GM19351 (cell line): ENCODE measurements around the gene FOXS1.
A peak's percentile ranks its signal among the peaks of the same experiment; 100 is the strongest.

Source experiments
- ATAC-seq: cut with Tn5 transposase; IDR thresholded peaks from one replicate; pipeline ENCODE4 v1.9.1; 2021; ENCODE audit warnings: mild to moderate bottlenecking, moderate library complexity; ENCODE audit not compliant: unreplicated experiment

The FOXS1 gene

DNA sequence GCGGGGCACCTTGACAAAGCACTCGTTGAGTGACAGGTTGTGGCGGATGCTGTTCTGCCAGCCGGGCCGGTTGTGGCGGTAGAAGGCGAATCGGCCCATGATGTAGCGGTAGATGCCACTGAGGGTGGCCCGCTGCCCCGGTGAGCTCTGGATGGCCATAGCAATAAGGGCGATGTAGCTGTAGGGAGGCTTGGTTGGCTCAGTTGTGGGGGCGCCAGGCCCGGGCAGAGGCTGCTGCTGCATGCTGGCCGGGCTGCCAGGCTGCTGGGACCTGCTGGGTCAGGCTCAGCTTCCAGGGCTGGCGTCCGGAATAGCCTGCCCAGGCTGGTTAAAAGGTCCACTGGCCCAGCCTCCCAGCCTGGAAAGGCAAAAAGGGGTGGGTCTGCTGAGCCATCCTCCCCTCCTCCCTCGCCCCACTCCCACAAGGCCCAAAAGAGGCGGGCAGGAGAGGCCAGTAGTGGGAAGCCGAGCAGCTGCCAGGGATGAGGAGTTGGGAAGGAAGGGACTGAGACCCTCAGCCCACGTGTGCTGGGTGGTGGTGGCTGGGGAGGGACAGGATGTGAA is at the start of gene FOXS1:
Gene FOXS1 (minus strand): TSS at position 305 of the 564 bp plus-strand sequence. CDS start 62 bp downstream, at position 243.
- ATAC-seq: no peak

DNA sequence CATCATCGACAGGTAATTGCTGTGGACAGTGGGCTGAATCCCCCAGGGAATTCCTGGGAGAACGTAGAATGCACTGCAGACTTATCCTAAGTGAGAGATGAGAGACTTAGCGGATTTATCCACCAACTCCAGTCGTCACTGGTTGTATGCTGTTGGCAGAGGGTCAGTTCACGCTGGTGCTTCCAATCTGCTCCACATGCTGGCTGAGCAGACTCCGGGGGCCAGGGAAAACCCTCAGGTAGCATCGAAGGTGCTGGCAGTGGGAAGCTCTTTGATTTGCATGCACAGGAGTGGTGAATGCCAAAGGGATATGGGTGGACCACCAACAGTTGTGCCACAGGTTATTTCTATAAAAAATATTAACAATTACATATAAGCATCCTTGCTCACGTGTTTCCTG is 45.2 kb upstream of the FOXS1 start:
- ATAC-seq: no peak

GRCh38 chr20:31883829-31884228 is 38.4 kb upstream of the FOXS1 start:
- ATAC-seq: no peak

DNA sequence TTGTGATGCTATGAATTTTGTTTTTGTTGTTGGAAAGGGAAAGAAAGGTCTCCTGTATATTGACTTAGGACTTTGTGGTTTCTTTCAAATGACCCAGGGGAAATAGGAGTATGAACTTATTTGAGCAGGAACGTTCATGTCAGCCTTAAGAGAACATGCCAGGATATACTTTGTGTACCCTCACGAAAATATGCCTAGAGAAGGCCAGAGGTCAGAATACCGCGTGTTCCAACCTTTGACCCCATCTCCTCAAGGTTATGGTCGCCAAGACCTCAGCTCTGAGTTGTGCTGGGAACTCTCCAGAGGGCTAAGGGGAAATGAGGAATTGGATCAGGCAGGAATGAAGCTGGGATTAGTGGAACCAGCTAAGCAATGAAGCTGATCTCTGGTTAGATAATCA is 36.5 kb upstream of the FOXS1 start:
- no peak for ATAC-seq

GRCh38 chr20:31879143-31879987 is 34.0 kb upstream of the FOXS1 start:
- peak; percentile 92 for ATAC-seq

GRCh38 chr20:31877684-31878083 is 32.3 kb upstream of the FOXS1 start:
- ATAC-seq: no peak

GRCh38 chr20:31875671-31876070 is 30.3 kb upstream of the FOXS1 start:
- ATAC-seq: no peak

DNA sequence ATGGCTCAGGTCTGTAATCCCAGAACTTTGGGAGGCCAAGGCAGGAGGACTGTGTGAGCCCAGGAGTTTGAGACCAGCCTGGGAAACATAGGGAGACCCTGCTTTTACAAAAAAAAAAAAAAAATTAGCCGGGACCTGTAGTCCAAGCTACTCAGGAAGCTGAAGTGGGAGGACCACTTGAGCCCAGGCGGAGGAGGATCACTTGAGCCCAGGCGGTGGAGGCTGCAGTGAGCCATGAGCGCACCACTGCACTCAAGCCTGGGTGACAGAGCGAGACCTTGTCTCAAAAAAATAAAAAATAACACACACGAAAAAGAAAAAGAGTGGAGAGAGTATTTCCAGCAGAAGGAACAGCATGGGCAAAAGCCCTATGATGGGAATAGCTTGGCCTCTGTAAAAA is 27.0 kb upstream of the FOXS1 start:
- no peak for ATAC-seq

DNA sequence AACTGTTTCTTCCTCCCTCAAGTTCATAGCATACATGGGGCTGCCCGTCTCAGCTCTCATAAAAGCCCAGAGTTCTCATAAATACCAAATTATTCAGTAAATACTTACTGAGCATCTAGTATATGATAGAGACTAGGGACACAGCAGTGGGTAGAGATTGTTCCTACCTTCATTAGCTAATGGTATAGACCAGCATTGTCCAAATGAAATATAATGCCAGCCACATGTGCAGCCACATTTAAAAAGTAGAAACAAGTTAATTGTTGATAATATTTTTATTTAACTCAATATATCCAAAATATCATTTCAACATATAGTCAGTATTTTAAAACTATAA is 26.2 kb upstream of the FOXS1 start:
- ATAC-seq: no peak

DNA sequence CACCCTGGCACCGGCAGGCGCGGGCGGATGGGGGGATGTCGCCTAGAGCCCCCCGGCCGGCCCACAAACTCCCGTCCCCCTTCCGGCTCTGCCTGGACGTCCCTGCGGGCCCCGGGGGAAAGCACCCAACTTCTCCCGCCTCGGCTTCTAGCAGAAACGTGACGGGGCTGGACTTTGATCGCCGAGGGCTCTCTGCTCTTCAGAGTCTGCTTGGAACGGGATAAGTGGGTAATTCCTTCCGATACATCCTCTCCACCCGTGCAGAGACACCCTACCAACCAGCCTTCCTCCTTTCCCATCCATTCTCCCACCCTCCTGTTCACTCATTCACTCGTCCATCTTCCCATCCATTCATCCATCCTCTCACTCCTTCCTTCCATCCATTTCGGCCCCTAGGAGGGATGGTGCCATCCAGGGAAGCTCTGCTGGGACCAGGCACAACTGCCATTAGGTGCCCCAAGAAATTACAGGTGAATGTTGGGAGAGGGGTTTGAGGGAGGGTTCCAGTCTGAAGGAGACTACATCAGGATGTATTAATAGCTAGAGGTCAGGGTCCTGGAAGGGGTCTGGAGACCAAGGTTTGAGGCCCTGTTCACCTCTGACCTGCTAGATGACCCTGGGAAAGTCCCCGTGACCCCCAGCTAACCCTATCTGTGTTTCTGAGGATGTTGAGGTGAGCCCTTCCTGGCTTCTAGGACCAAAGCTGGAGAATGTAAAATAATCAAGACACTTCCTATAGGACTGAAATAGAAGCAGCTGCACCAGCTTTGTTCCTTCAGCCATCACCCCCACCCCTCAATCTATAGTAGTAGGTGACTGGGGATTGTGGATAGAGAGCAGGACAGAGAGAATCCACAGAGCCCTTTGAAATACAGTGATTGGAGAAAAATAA is 25.6 kb upstream of the FOXS1 start:
- no peak for ATAC-seq

DNA sequence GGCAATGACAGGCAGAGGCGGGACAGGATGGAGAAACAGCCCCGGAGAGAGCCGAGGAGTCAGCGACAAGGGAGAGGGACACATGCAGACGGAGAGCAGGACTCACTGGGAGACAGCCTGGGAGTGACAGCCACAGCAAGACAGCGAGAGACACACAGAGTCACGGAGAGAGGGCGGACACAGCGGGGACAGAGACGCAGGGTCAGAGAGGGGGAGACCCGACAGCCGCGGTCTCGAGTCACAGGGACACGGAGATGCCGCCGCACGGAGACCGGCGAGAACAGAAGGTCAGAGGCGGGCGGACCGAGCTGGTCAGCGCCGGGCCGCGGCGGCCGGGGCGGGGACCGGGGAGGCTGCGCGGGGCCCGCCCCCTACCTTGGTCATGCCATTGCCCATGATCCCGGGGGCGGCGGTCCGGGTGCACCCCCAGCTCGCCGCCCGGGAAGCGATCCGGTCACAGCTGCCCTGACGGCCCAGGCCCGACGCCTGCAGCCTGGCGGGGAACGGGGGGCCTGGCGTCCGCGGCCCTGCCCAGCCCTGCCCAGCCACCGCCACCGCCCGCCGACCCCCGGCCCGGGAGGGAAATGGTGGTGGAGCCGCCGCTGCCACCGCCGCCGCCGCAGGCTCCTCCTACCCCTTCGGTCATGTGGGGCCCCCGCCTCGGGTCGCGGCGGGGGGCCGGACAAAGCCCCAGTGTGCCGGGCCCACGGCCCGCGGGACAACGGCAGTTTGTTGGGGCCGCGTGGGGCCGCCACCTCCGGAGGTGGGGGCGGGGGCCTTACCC is 24.7 kb upstream of the FOXS1 start, which contains the start of the genes DUSP15 and TTLL9:
Gene DUSP15 (minus strand): TSS at position 586 of the 784 bp plus-strand sequence. CDS start 190 bp downstream, at position 396.
Gene TTLL9 (plus strand): TSS at position 693 of the 784 bp plus-strand sequence. CDS start 493 bp downstream, outside the sequence.
- no peak for ATAC-seq

DNA sequence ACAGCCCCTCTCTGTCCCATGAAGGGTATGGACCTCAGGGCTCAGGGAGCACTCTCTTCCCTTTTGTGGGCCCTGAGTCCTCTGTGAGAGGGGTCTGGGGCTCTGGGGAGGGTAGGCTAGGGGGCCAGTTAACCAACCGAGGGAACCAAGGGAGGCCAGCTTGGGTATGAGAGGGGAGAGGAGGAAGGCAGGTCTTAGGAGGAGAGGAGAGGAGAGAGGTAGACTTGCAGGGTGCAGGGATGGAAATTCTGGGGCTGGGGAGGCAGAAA is 24.2 kb upstream of the FOXS1 start:
- no peak for ATAC-seq

GRCh38 chr20:31868853-31869672 is 23.7 kb upstream of the FOXS1 start:
- no peak for ATAC-seq

GRCh38 chr20:31866221-31866620 is 20.8 kb upstream of the FOXS1 start:
- no peak for ATAC-seq

DNA sequence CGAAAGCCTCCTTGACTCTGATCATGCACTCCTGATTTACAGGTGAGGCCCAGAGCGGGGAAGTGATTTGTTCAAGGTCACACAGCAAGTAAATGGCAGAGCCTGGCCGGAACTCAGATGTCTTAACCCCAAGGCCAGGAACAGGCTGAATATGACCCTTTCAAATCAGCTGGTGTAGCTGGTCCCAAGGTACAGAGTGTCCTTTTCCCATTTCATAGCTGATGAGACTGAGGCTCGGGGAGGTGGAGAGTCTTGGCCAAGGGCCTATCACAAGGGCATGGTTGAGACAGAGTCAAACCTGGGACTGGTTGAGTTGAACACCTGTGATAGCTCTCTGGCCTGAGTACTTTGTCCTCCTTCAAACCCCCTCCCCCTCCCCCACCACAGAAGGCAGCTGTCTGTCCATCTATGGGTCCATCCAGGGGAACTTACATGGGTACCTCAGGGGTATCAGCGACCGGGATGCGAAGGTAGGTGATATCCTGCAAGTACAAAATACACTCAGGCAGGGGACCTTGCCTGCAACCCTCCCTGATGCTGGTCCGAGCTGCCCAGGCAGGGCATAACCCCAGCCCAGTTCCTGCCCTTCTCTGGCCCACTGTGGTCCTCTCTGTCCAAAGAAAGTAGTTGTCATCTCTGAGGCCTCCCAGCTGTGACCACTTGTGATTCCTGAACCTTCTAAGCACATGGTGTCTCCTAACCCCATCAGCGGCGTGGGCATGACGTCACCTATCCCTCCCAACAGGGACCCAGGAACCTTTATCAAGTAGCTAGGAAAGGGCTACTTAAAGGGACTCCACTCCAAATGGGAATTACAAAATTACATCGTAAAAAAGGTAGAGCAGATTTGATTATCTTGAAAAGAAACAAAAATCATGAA is 19.4 kb upstream of the FOXS1 start:
- ATAC-seq: no peak

DNA sequence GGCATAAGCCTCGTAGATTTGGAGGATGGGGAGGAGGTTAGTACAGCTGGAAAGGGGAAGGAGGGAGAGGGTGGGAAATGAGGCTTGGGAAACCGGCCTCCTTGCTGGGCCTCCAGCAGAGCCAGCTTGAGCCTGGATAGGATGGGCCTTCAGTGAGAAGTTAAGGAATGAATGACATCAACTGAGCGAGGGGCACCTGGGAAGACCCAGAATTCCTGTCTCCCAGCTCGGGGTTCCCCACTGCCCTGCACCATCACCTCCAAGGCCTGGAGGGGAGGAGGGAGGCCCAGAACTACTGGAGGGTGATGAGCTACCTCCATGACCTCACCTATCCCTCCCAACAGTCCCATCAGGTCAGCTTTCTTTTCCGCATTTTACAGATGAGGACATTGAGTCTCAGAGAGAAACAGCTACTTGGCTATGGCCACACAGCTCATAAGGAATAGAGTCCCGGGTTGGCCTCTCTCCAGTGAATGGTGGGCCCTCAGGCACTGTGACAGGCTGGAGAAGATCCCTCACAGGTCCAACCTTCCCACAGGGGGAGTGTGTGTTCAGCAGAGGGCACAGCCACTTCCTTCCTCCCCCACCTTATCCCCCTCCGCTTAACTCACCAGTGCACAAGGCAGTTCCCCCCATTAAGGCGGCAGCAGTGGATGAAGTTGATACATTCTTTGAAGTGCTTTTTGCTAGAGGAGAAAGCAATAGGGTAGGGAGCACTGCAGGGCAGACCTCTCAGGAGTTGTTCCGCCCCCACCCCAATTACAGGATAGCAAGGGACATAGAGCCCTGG is 18.1 kb upstream of the FOXS1 start:
- no peak for ATAC-seq

DNA sequence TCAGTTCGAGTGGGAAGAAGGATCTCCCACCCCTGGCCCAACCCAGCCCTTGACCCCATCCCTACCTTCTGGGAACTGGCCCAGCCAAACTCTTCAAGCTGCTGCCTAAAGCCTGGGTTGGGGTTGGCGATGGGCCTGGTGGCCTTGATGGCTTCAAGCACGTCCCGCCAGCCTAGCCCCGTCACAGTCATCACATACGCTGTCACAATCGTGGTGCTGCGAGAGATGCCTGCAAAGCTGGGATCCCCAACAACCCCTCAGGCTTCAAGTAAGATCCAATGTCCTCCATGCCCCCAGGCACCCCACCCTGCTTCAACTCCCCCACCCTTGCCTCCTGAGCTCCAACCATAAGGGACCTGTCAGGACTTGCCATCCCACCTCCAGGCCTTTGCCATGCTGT is 17.1 kb upstream of the FOXS1 start:
- no peak for ATAC-seq

DNA sequence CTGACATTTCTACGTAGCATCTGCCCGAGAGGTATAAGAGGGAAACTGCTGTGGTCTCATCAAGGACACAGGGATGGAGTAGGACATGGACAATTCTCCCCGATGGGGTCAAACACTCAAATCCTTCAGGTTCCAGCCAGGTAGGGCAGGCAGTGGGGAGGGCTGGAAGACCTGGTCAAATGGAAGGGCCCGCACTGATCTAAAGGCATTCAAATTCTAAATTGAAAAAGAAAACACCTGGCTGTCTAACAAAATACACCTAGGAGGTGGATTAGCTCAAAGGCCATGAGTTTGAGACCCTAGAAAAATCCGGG is 16.7 kb upstream of the FOXS1 start:
- ATAC-seq: no peak
